NAMALWA (cell line): Measurements from ENCODE around the gene CNTLN.
"Not testable (repeated sequence)": the region's sequence is repeated elsewhere in the genome, so short reads cannot be mapped to it uniquely, and the experiment has no call there.

Source experiments
- DNase-seq: peaks from one replicate; pipeline ENCODE4 v3.0.0-alpha.2; 2015; ENCODE audit warnings: low spot score

Gene CNTLN

GRCh38 chr9:17171309-17172094 is 36.7 kb downstream of the CNTLN start:
- DNase-seq, result no peak

- not testable (repeated sequence) for DNase-seq
Observed at GRCh38 chr9:17177496-17177895, 42.7 kb downstream of the CNTLN start.

GRCh38 chr9:17185481-17186029 is 50.7 kb downstream of the CNTLN start:
- no peak for DNase-seq

- DNase-seq, result no peak
Observed at GRCh38 chr9:17191082-17191481, 56.2 kb downstream of the CNTLN start.

GRCh38 chr9:17204611-17205152 is 69.8 kb downstream of the CNTLN start:
- no peak for DNase-seq

GRCh38 chr9:17216011-17216410 is 81.2 kb downstream of the CNTLN start:
- no peak for DNase-seq

GRCh38 chr9:17216646-17217045 is 81.8 kb downstream of the CNTLN start:
- DNase-seq, result no peak

- DNase-seq, result no peak
Observed at GRCh38 chr9:17217272-17217671, 82.4 kb downstream of the CNTLN start.

GRCh38 chr9:17219261-17219660 is 84.4 kb downstream of the CNTLN start:
- DNase-seq, result no peak

GRCh38 chr9:17222932-17223331 is 88.1 kb downstream of the CNTLN start:
- DNase-seq, result no peak

- no peak for DNase-seq
Observed at GRCh38 chr9:17225407-17225806, 90.6 kb downstream of the CNTLN start.

- DNase-seq, result no peak
Observed at GRCh38 chr9:17229945-17230560, 95.2 kb downstream of the CNTLN start.

- DNase-seq, result no peak
Observed at GRCh38 chr9:17230646-17231045, 95.8 kb downstream of the CNTLN start.

GRCh38 chr9:17236147-17236546 is 101.3 kb downstream of the CNTLN start:
- DNase-seq, result no peak

- no peak for DNase-seq
Observed at GRCh38 chr9:17246770-17247169, 111.9 kb downstream of the CNTLN start.

GRCh38 chr9:17251100-17251499 is 116.3 kb downstream of the CNTLN start:
- no peak for DNase-seq

- not testable (repeated sequence) for DNase-seq
Observed at GRCh38 chr9:17268531-17269188, 133.8 kb downstream of the CNTLN start.

GRCh38 chr9:17269799-17270198 is 135.0 kb downstream of the CNTLN start:
- DNase-seq, result no peak

GRCh38 chr9:17272536-17272935 is 137.7 kb downstream of the CNTLN start:
- no peak for DNase-seq

- DNase-seq, result no peak
Observed at GRCh38 chr9:17280350-17281012, 145.6 kb downstream of the CNTLN start.

- DNase-seq, result not testable (repeated sequence)
Observed at GRCh38 chr9:17290673-17291072, 155.8 kb downstream of the CNTLN start.

GRCh38 chr9:17291766-17292165 is 156.9 kb downstream of the CNTLN start:
- no peak for DNase-seq
